Hypothalamus (tissue), 51 donors: Measurements from ENCODE around the gene TTBK1.

Experiments used
- DNase-seq, 51 donors: peaks; one replicate each; lab custom pipeline; 2025; lab: John Stamatoyannopoulos, UW

Gene TTBK1

GRCh38 chr6:43285832-43286231, 42.6 kb downstream of the TTBK1 start:
- no peak for DNase-seq

GRCh38 chr6:43286456-43286979, 43.2 kb downstream of the TTBK1 start:
- no peak for DNase-seq

- DNase-seq, result peak in 11 of 51 donors; percentile 9 to 54 (median 27)
Measured at GRCh38 chr6:43286980-43287716, 43.9 kb downstream of the TTBK1 start.

GRCh38 chr6:43287717-43288679, 44.7 kb downstream of the TTBK1 start:
- DNase-seq, result no peak

- no peak for DNase-seq
Measured at GRCh38 chr6:43290339-43290904, 47.1 kb downstream of the TTBK1 start.

GRCh38 chr6:43290905-43291355, 47.6 kb downstream of the TTBK1 start:
- peak in 1 of 51 donors; percentile 12 for DNase-seq

- no peak for DNase-seq
Measured at GRCh38 chr6:43291708-43292107, 48.4 kb downstream of the TTBK1 start.

GRCh38 chr6:43292341-43292740, 49.1 kb downstream of the TTBK1 start:
- DNase-seq, result no peak

GRCh38 chr6:43292763-43293318, 49.6 kb downstream of the TTBK1 start:
- no peak for DNase-seq

- DNase-seq, result no peak
Measured at GRCh38 chr6:43293698-43294097, 50.4 kb downstream of the TTBK1 start.

GRCh38 chr6:43294536-43294935, 51.3 kb downstream of the TTBK1 start:
- DNase-seq, result no peak

- no peak for DNase-seq
Measured at GRCh38 chr6:43295456-43295855, 52.2 kb downstream of the TTBK1 start.

GRCh38 chr6:43296780-43297497, 53.7 kb downstream of the TTBK1 start:
- no peak for DNase-seq

GRCh38 chr6:43297644-43298564, 54.6 kb downstream of the TTBK1 start, which contains the start of gene SLC22A7:
TSS of gene SLC22A7 (plus strand) at chr6:43298260. CDS start at chr6:43298359, 99 bp downstream.
- DNase-seq, result peak in 7 of 51 donors; percentile 9 to 36 (median 18)

GRCh38 chr6:43298565-43299337, 55.5 kb downstream of the TTBK1 start:
- no peak for DNase-seq

- no peak for DNase-seq
Measured at GRCh38 chr6:43299338-43300293, 56.3 kb downstream of the TTBK1 start.
